H1 (cell line): ENCODE measurements around the gene SELPLG. TPM values are rescaled to one million over a fixed set of nuclear protein-coding genes. Genes with fewer than 3 reads are reported as not detected.

Experiments used
- CTCF ChIA-PET: fragments of 300-600 bp; sonication (Branson Sonifier 250); formaldehyde crosslinking; loops from one replicate; lab custom pipeline; 2021; ENCODE audit not compliant: partially characterized antibody; lab: Charles Lee
- POLR2A ChIA-PET: fragments of 300-600 bp; sonication (Branson Sonifier 250); formaldehyde crosslinking; loops from one replicate; lab custom pipeline; 2021; ENCODE audit warnings: inconsistent platforms; ENCODE audit not compliant: partially characterized antibody; lab: Charles Lee
- DNase-seq, 2 experiments: peaks; one replicate each; pipeline versions ENCODE4 v3.0.0 to v3.0.0-alpha.2; 2010 to 2022; ENCODE audit warnings: low spot score in 2 of 2, low read depth in 1 of 2, mixed read lengths in 1 of 2
- FAIRE-seq: peaks from 2 replicates; lab custom pipeline; 2011; peaks lifted over from hg19 to GRCh38; lab: Jason Lieb, UNC
- H2AFZ ChIP-seq: 2 replicates; pipeline ENCODE4 v1.8.1; 2012; ENCODE audit warnings: low read length, inconsistent platforms
- H2AK5ac ChIP-seq: 2 replicates; pipeline ENCODE4 v1.6.1; 2013; ENCODE audit warnings: low read depth, low read length
- H2BK120ac ChIP-seq: replicated peaks from 2 replicates; pipeline ENCODE3; 2013; ENCODE audit warnings: low read depth, low read length, inconsistent platforms
- H2BK12ac ChIP-seq: 2 replicates; pipeline ENCODE4 v1.6.1; 2013; ENCODE audit warnings: low read depth, low read length
- H2BK15ac ChIP-seq: 2 replicates; pipeline ENCODE4 v1.6.1; 2013; ENCODE audit warnings: low read length
- H2BK20ac ChIP-seq: 2 replicates; pipeline ENCODE4 v1.6.1; 2013; ENCODE audit warnings: low read length
- H2BK5ac ChIP-seq: 2 replicates; pipeline ENCODE4 v1.6.1; 2013; ENCODE audit warnings: low read depth, low read length
- H3K14ac ChIP-seq: 2 replicates; pipeline ENCODE4 v1.6.1; 2013; ENCODE audit warnings: inconsistent platforms; ENCODE audit not compliant: insufficient read length
- H3K18ac ChIP-seq: 2 replicates; pipeline ENCODE4 v1.6.1; 2013; ENCODE audit warnings: low read length; ENCODE audit errors: extremely low read depth
- H3K23ac ChIP-seq: 2 replicates; pipeline ENCODE4 v1.6.1; 2013; ENCODE audit warnings: inconsistent platforms; ENCODE audit not compliant: insufficient read length
- H3K23me2 ChIP-seq: 2 replicates; pipeline ENCODE4 v1.6.1; 2013; ENCODE audit warnings: low read depth, low read length
- H3K27ac ChIP-seq: 2 replicates; pipeline ENCODE4 v1.6.1; 2011; ENCODE audit warnings: low read depth, low read length, inconsistent platforms
- H3K27me3 ChIP-seq, 4 experiments: replicated peaks in 1 of 4; 1 replicate in 1 of 4; 2 replicates in 3 of 4; pipeline versions ENCODE4 v1.6.1 to v1.8.1; 2011 to 2013; ENCODE audit warnings: low read length in 3 of 4, mild to moderate bottlenecking in 3 of 4, inconsistent platforms in 2 of 4, mixed read lengths in 2 of 4, moderate library complexity in 1 of 4; ENCODE audit not compliant: control insufficient read depth in 3 of 4, insufficient read depth in 3 of 4; ENCODE audit errors: extremely low read depth in 1 of 4
- H3K36me3 ChIP-seq, 4 experiments: 2 replicates each; pipeline versions ENCODE4 v1.6.1 to v1.8.1; 2011 to 2013; ENCODE audit warnings: mild to moderate bottlenecking in 4 of 4, low read length in 3 of 4, moderate library complexity in 2 of 4, control low read depth in 1 of 4, inconsistent platforms in 1 of 4; ENCODE audit not compliant: insufficient read depth in 4 of 4, control insufficient read depth in 2 of 4
- H3K4ac ChIP-seq: replicated peaks from 2 replicates; pipeline ENCODE3; 2013; ENCODE audit warnings: low read length, low read depth, mixed read lengths, inconsistent platforms; ENCODE audit not compliant: insufficient read length
- H3K4me1 ChIP-seq, 4 experiments: replicated peaks in 1 of 4; 1 replicate in 1 of 4; 2 replicates in 3 of 4; pipeline versions ENCODE4 v1.6.1 to v1.8.1; 2011 to 2013; ENCODE audit warnings: low read length in 3 of 4, inconsistent platforms in 2 of 4, mixed read lengths in 1 of 4; ENCODE audit not compliant: insufficient read depth in 4 of 4, control insufficient read depth in 3 of 4
- H3K4me2 ChIP-seq, 2 experiments: 2 replicates each; pipeline versions ENCODE4 v1.6.1 to v1.8.1; 2011 to 2013; ENCODE audit warnings: low read depth in 2 of 2, low read length in 2 of 2, control low read depth in 1 of 2, inconsistent platforms in 1 of 2, mild to moderate bottlenecking in 1 of 2; ENCODE audit not compliant: insufficient read depth in 1 of 2
- H3K4me3 ChIP-seq, 4 experiments: fragments of 200-600, 300-600 bp in 1 of 4; sonication (generic), shearing (Covaris generic), sonication (Bioruptor Twin) in 1 of 4; 2 replicates each; pipeline versions ENCODE4 v1.5.1 to v1.8.1; 2011 to 2016; ENCODE audit warnings: low read length in 4 of 4, low read depth in 3 of 4, control low read depth in 2 of 4, inconsistent platforms in 2 of 4, mild to moderate bottlenecking in 2 of 4, mixed read lengths in 1 of 4, moderate library complexity in 1 of 4; ENCODE audit not compliant: insufficient read depth in 2 of 4; ENCODE audit errors: extremely low read depth in 1 of 4
- H3K56ac ChIP-seq: replicated peaks from 2 replicates; pipeline ENCODE3; 2013; ENCODE audit warnings: low read depth, mild to moderate bottlenecking, mixed read lengths, low read length, inconsistent platforms; ENCODE audit not compliant: insufficient read length
- H3K79me1 ChIP-seq: 2 replicates; pipeline ENCODE4 v1.6.1; 2013; ENCODE audit warnings: low read depth, low read length, control low read depth
- H3K79me2 ChIP-seq, 2 experiments: 2 replicates each; pipeline versions ENCODE4 v1.6.1 to v1.8.1; 2012 to 2013; ENCODE audit warnings: low read length in 2 of 2, mild to moderate bottlenecking in 2 of 2, inconsistent platforms in 1 of 2; ENCODE audit not compliant: insufficient read depth in 2 of 2, control insufficient read depth in 1 of 2
- H3K9ac ChIP-seq, 4 experiments: replicated peaks in 1 of 4; 1 replicate in 1 of 4; 2 replicates in 3 of 4; pipeline versions ENCODE4 v1.6.1 to v1.8.1; 2011 to 2013; ENCODE audit warnings: low read depth in 3 of 4, low read length in 3 of 4, control low read depth in 2 of 4, mild to moderate bottlenecking in 2 of 4, moderate library complexity in 2 of 4, inconsistent platforms in 1 of 4; ENCODE audit errors: extremely low read depth in 1 of 4
- H3K9me3 ChIP-seq, 2 experiments: 2 replicates each; pipeline versions ENCODE4 v1.6.1 to v1.8.1; 2012 to 2013; ENCODE audit warnings: mild to moderate bottlenecking in 2 of 2, moderate library complexity in 2 of 2, control low read depth in 1 of 2, inconsistent platforms in 1 of 2, low read depth in 1 of 2, low read length in 1 of 2, mixed read lengths in 1 of 2; ENCODE audit not compliant: insufficient read depth in 2 of 2
- H4K20me1 ChIP-seq, 2 experiments: replicated peaks in 1 of 2; 2 replicates each; pipeline versions ENCODE3 to v1.8.1; 2011 to 2013; ENCODE audit warnings: inconsistent platforms in 2 of 2, low read length in 2 of 2, mild to moderate bottlenecking in 1 of 2; ENCODE audit not compliant: insufficient read depth in 2 of 2, control insufficient read depth in 1 of 2
- H4K5ac ChIP-seq: 2 replicates; pipeline ENCODE4 v1.6.1; 2013; ENCODE audit warnings: low read length, low read depth, mixed read lengths, inconsistent platforms; ENCODE audit not compliant: insufficient read length
- H4K8ac ChIP-seq: 2 replicates; pipeline ENCODE4 v1.8.0; 2013; ENCODE audit warnings: mild to moderate bottlenecking, moderate library complexity, low read length, inconsistent platforms; ENCODE audit not compliant: insufficient read depth; ENCODE audit errors: extremely low read depth
- H4K91ac ChIP-seq: replicated peaks from 2 replicates; pipeline ENCODE3; 2013; ENCODE audit warnings: low read length, mixed read lengths, inconsistent platforms; ENCODE audit not compliant: insufficient read length
- ASH2L ChIP-seq: fragments of 200-600, 300-600 bp; sonication (generic); IDR thresholded peaks from one replicate; pipeline ENCODE4 v1.7.1; 2017; ENCODE audit warnings: low read length
- CBX5 ChIP-seq: fragments of 300-800, 300-1000 bp; sonication (generic); IDR thresholded peaks from 2 replicates; pipeline ENCODE4 v1.7.1; 2016; ENCODE audit warnings: antibody characterized with exemption, low read length, low read depth
- EGR1 ChIP-seq: IDR thresholded peaks from 2 replicates; pipeline ENCODE4 v1.6.1; 2011; ENCODE audit warnings: low read depth, low read length, borderline replicate concordance
- KDM4A ChIP-seq: IDR thresholded peaks from one replicate; pipeline ENCODE4 v1.7.1; 2012; ENCODE audit warnings: low read depth, mild to moderate bottlenecking, moderate library complexity, low read length, inconsistent platforms; ENCODE audit not compliant: severe bottlenecking
- RAD21 ChIP-seq, 2 experiments: IDR thresholded peaks in 1 of 2; conservative IDR thresholded peaks in 1 of 2; 2 replicates each; pipeline ENCODE4 v1.6.1; 2011; ENCODE audit warnings: low read depth in 2 of 2, low read length in 2 of 2, improper control_type of control experiment in 1 of 2, inconsistent platforms in 1 of 2, mild to moderate bottlenecking in 1 of 2, moderate library complexity in 1 of 2
- RBBP5 ChIP-seq: IDR thresholded peaks from 2 replicates; pipeline ENCODE4 v1.7.1; 2012; ENCODE audit warnings: low read depth, mild to moderate bottlenecking, inconsistent platforms, low read length, moderate library complexity, borderline replicate concordance
- RFX5 ChIP-seq: IDR thresholded peaks from 2 replicates; pipeline ENCODE4 v1.6.1; 2011; ENCODE audit warnings: low read depth, low read length, improper control_type of control experiment, borderline replicate concordance
- RNF2 ChIP-seq: fragments of 200-900, 300-1000 bp; sonication (generic); IDR thresholded peaks from 2 replicates; pipeline ENCODE4 v1.7.1; 2016; ENCODE audit warnings: borderline replicate concordance, low read depth, mild to moderate bottlenecking, antibody characterized with exemption, low read length; ENCODE audit not compliant: poor library complexity, severe bottlenecking; ENCODE audit errors: missing control alignments
- RXRA ChIP-seq: IDR thresholded peaks from 2 replicates; pipeline ENCODE4 v1.6.1; 2011; ENCODE audit warnings: low read depth, mild to moderate bottlenecking, low read length, moderate library complexity; ENCODE audit not compliant: insufficient read depth
- SIRT6 ChIP-seq: IDR thresholded peaks from one replicate; pipeline ENCODE4 v1.7.1; 2012; ENCODE audit warnings: low read length, inconsistent platforms
- ZNF274 ChIP-seq: IDR thresholded peaks from 2 replicates; pipeline ENCODE4 v1.7.0; 2012; ENCODE audit warnings: low read length, borderline replicate concordance; ENCODE audit errors: extremely low read depth
- WGBS, 2 experiments: shearing (Covaris generic) in 1 of 2; methylation state at CpG; one replicate each; pipeline versions ENCODE4 v1.1.6 to v1.1.7; 2013 to 2015; ENCODE audit warnings: low lambda C conversion rate in 2 of 2, mixed read lengths in 2 of 2, inconsistent platforms in 1 of 2, low coverage in 1 of 2, missing lambda C conversion rate in 1 of 2; ENCODE audit not compliant: insufficient replicate concordance in 2 of 2, insufficient coverage in 1 of 2, insufficient read length in 1 of 2; ENCODE audit errors: extremely low coverage in 1 of 2, missing lambda C conversion rate in 1 of 2; 5-methylcytosine and 5-hydroxymethylcytosine counted together
- polyA plus RNA-seq, 7 experiments: library from polyadenylated mRNA; depleted of rRNA in 3 of 7; stranded (reverse) in 5 of 7; unstranded in 2 of 7; fragments of >200 nt in 5 of 7; fragments of 200-250 nt in 2 of 7; gene quantifications; 1 replicate in 5 of 7; 2 replicates in 1 of 7; 4 replicates in 1 of 7; pipeline versions ENCODE4 v1.2.1 to v1.2.3, GENCODE V29; 2011 to 2013; ENCODE audit warnings: missing spikeins in 2 of 7, mixed read lengths in 2 of 7
- total RNA-seq: library from RNA; stranded (reverse); fragmentation: NEBNext Ultra II Directional; extraction: Animal tissue kit (Norgen Biotek cat#: 25700); gene quantifications from 2 replicates; pipeline ENCODE4 v1.2.1, GENCODE V29; 2021

SELPLG gene
- total and polyA plus RNA-seq, 2 of the 8 experiments (the other 6 are each of a cell fraction or from before 2014, with no cell fraction given): 0.18 TPM; not detected in 1

- Histone ChIP-seq H3K4me2 (no peak overlapping the region), H3K9ac (no peak overlapping the region), H3K36me3 (peaks cover 6 to 42% (median 27%) of the 10 kb centered on the region in 4 experiments; a peak in 7 of 8 replicates), H3K4me1 (peaks cover 0 to 5% (median 1%) of the 10 kb centered on the region in 4 experiments; a peak in 2 of 7 replicates), H3K79me2 (no peaks in the 10 kb centered on the region), H3K4me3 (no peak overlapping the region), H3K14ac (no peak overlapping the region), H4K5ac (no peak overlapping the region), H4K8ac (no peak overlapping the region), H2BK5ac (no peak overlapping the region), H3K23ac (no peak overlapping the region), H3K23me2 (no peaks in the 10 kb centered on the region), H3K9me3 (no peaks in the 10 kb centered on the region), H3K79me1 (no peaks in the 10 kb centered on the region), H3K18ac (no peak overlapping the region), H3K4ac (no peak overlapping the region), H4K91ac (no peak overlapping the region), H2BK12ac (no peak overlapping the region), H3K27me3 (no peaks in the 10 kb centered on the region), H3K27ac (no peak overlapping the region), H2BK20ac (no peak overlapping the region), H2BK120ac (no peak overlapping the region), H3K56ac (no peak overlapping the region), H2AK5ac (no peak overlapping the region), H2AFZ (no peak overlapping the region), H2BK15ac (no peak overlapping the region), H4K20me1 (no peaks in the 10 kb centered on the region)
- DNase-seq (no peak), FAIRE-seq (no peak)
- ChIA-PET POLR2A (interaction anchor here (0.8 kb wide), 1 partner anchor 12 kb away, joined by 3 read pairs; no protein-coding TSS in a partner anchor), CTCF (interaction anchor here (0.7 to 3.1 kb wide), 16 partner anchors 8 to 172 kb away, joined by 3 to 24 read pairs (median 4); no protein-coding TSS in a partner anchor)
- TF ChIP-seq EGR1: no peak
- TF ChIP-seq RAD21 (IDR thresholded peaks at IDR 0.05 in 1 of 2, conservative IDR thresholded peaks at IDR 0.05 in 1 of 2; ENCODE audit: low read depth in 2 of 2, low read length in 2 of 2): no peak; a peak in 1 of 4 replicates
- no peak for TF ChIP-seq CBX5
- TF ChIP-seq RBBP5: no peak
- no peak for TF ChIP-seq ASH2L
- no peak for TF ChIP-seq RNF2
- no peak for TF ChIP-seq SIRT6
- TF ChIP-seq ZNF274: no peak
- TF ChIP-seq RXRA: no peak
- TF ChIP-seq RFX5: no peak
- no peak for TF ChIP-seq KDM4A
- WGBS, 2 experiments: 93% methylated on average over 11 of the region's 11 CpGs; no CpG with 5 or more reads in 1 of the 2 experiments
Measured at GRCh38 chr12:108647585-108648287, 14.0 kb upstream of the SELPLG start.
